Right atrium auricular region (tissue), 2 donors: ENCODE results near the gene RBM45. TPM values are rescaled to one million over a fixed set of nuclear protein-coding genes. Genes with fewer than 3 reads are reported as not detected.

Source experiments
- DNase-seq: peaks from one replicate; pipeline ENCODE4 v3.0.0-alpha.2; 2019; ENCODE audit warnings: low spot score
- H3K27ac ChIP-seq, 2 donors: fragments of 200-600 bp; sonication (generic); 1 replicate in 1 of 2; 2 replicates in 1 of 2; pipeline ENCODE4 v1.5.1; 2016 to 2019
- H3K27me3 ChIP-seq, 2 donors: fragments of 200-600 bp; sonication (generic); one replicate each; pipeline versions ENCODE4 v1.5.1 to v1.6.0; 2017 to 2019
- H3K36me3 ChIP-seq: fragments of 200-600 bp; sonication (generic); one replicate; pipeline ENCODE4 v1.5.1; 2016
- H3K4me1 ChIP-seq, 2 donors: fragments of 200-600 bp; sonication (generic); one replicate each; pipeline versions ENCODE4 v1.5.1 to v1.6.0; 2017 to 2019
- H3K4me3 ChIP-seq, 2 donors: fragments of 200-600 bp; sonication (generic); 1 replicate in 1 of 2; 2 replicates in 1 of 2; pipeline ENCODE4 v1.5.1; 2017 to 2019; ENCODE audit warnings: mild to moderate bottlenecking in 1 of 2, moderate library complexity in 1 of 2
- H3K9me3 ChIP-seq, 2 donors: fragments of 200-600 bp; sonication (generic); one replicate each; pipeline ENCODE4 v1.5.1; 2019
- CTCF ChIP-seq, 2 donors: fragments of 200-600 bp; sonication (generic); IDR thresholded peaks; one replicate each; pipeline ENCODE4 v1.5.1; 2019; ENCODE audit warnings: antibody characterized with exemption in 2 of 2
- total RNA-seq, 2 donors: library from RNA; depleted of rRNA; stranded (reverse); fragments of >200 nt; gene quantifications; one replicate each; pipeline ENCODE4 v1.1.0, GENCODE V29; 2016

Gene RBM45
- total RNA-seq = 1 to 10 TPM; 4.1 to 8.5 TPM

GRCh38 chr2:178112202-178113152 is at the start of gene RBM45:
Gene RBM45 (plus strand): TSS chr2:178112437. CDS start chr2:178112547, 110 bp downstream.
- H3K36me3 ChIP-seq = peaks cover 9% of the 10 kb centered on the region
- DNase-seq = peak; percentile 93
- peak within 1 kb of the TSS; percentile 75 to 87 for H3K4me3 ChIP-seq
- H3K27me3 ChIP-seq = no peaks in the 10 kb centered on the region
- peak; percentile 92 to 98 for TF ChIP-seq CTCF (IDR thresholded peaks at IDR 0.05)
- peak within 1 kb of the TSS; percentile 77 to 78 for H3K27ac ChIP-seq
- H3K4me1 ChIP-seq = peaks cover 0 to 19% of the 10 kb centered on the region in 2 donors
- H3K9me3 ChIP-seq = no peaks in the 10 kb centered on the region

- no peak for TF ChIP-seq CTCF (IDR thresholded peaks at IDR 0.05)
- Histone ChIP-seq H3K9me3 (no peaks in the 10 kb centered on the region), H3K27ac (no peak overlapping the region), H3K27me3 (no peaks in the 10 kb centered on the region), H3K36me3 (no peaks in the 10 kb centered on the region), H3K4me3 (no peak overlapping the region), H3K4me1 (no peaks in the 10 kb centered on the region)
- no peak for DNase-seq
Measured at GRCh38 chr2:178066324-178066723, 45.9 kb upstream of the RBM45 start.

GRCh38 chr2:178066890-178067669 is 45.2 kb upstream of the RBM45 start:
- no peak for TF ChIP-seq CTCF (IDR thresholded peaks at IDR 0.05)
- no peaks in the 10 kb centered on the region for H3K36me3 ChIP-seq
- H3K4me3 ChIP-seq = no peak overlapping the region
- H3K4me1 ChIP-seq = no peaks in the 10 kb centered on the region
- H3K27me3 ChIP-seq = no peaks in the 10 kb centered on the region
- no peak overlapping the region for H3K27ac ChIP-seq
- DNase-seq = no peak
- no peaks in the 10 kb centered on the region for H3K9me3 ChIP-seq

GRCh38 chr2:178068823-178069454 is 43.3 kb upstream of the RBM45 start:
- Histone ChIP-seq H3K36me3 (no peaks in the 10 kb centered on the region), H3K27ac (no peak overlapping the region), H3K4me3 (no peak overlapping the region), H3K4me1 (peaks cover 0 to 13% of the 10 kb centered on the region in 2 donors), H3K9me3 (no peaks in the 10 kb centered on the region), H3K27me3 (no peaks in the 10 kb centered on the region)
- TF ChIP-seq CTCF (IDR thresholded peaks at IDR 0.05) = no peak
- no peak for DNase-seq

- Histone ChIP-seq H3K27me3 (no peaks in the 10 kb centered on the region), H3K4me1 (peaks cover 0 to 13% of the 10 kb centered on the region in 2 donors), H3K36me3 (no peaks in the 10 kb centered on the region), H3K27ac (no peak overlapping the region), H3K4me3 (no peak overlapping the region), H3K9me3 (no peaks in the 10 kb centered on the region)
- no peak for TF ChIP-seq CTCF (IDR thresholded peaks at IDR 0.05)
- DNase-seq = no peak
Measured at GRCh38 chr2:178069551-178069950, 42.7 kb upstream of the RBM45 start.
